Mucosa of descending colon (tissue), 3 donors: ENCODE results near the gene PORCN. TPM values are rescaled to one million over a fixed set of nuclear protein-coding genes. Genes with fewer than 3 reads are reported as not detected.
"Not testable (repeated sequence)": the region's sequence is repeated elsewhere in the genome, so short reads cannot be mapped to it uniquely, and the experiment has no call there.

Experiments used
- ATAC-seq: fragments of 200-7000 bp; cut with Tn5 transposase; one replicate; pipeline ENCODE4 v1.9.1; 2020; ENCODE audit warnings: mild to moderate bottlenecking, moderate library complexity
- DNase-seq, 3 donors: peaks; one replicate each; pipeline ENCODE4 v3.0.0-alpha.2; 2020
- H3K36me3 ChIP-seq: fragments of 200-600 bp; one replicate; pipeline ENCODE4 v1.8.0; 2021; ENCODE audit warnings: low read depth, mild to moderate bottlenecking
- H3K4me1 ChIP-seq: fragments of 200-600 bp; one replicate; pipeline ENCODE4 v1.8.0; 2021; ENCODE audit warnings: low read depth, mild to moderate bottlenecking
- H3K4me3 ChIP-seq: fragments of 200-600 bp; one replicate; pipeline ENCODE4 v1.8.0; 2021; ENCODE audit warnings: mild to moderate bottlenecking
- H3K9me3 ChIP-seq: fragments of 200-600 bp; one replicate; pipeline ENCODE4 v1.8.0; 2021; ENCODE audit warnings: mild to moderate bottlenecking
- intact Hi-C, 2 donors: fragments of 100-400 bp; cut with DNase I in 1 of 2; cut with micrococcal nuclease in 1 of 2; formaldehyde crosslinking; loops; one replicate each; pipeline versions ENCODE4 v1.11.0 to v1.11.1; 2022; cut with DNase I, micrococcal nuclease
- total RNA-seq, 3 donors: library from RNA; stranded (reverse); fragmentation: NEBNext Ultra II Directional in 2 of 3; extraction: Animal tissue kit (Norgen Biotek cat#: 25700) in 2 of 3; gene quantifications; one replicate each; pipeline versions ENCODE4 v1.2.1 to v1.2.4, GENCODE V29; 2021 to 2023
- TF ChIP-seq, protein P1 (sequence below): fragments of 200-600 bp; IDR thresholded peaks from one replicate; pipeline ENCODE4 v1.8.0; 2022; ENCODE audit warnings: antibody characterized with exemption, mild to moderate bottlenecking
- donor health status: DM: no; HTN: no; CAD: no; lungs with moderate emphysema.
- donor health status: DM: no; HTN: no; CAD: no.
- donor health status: DM: no; HTN: yes; CAD: no.

Gene PORCN
- total RNA-seq, 3 donors from 2014 or later = 3.9 to 9.2 (median 6.3) TPM

- H3K9me3 ChIP-seq = no peaks in the 10 kb centered on the region
- no peaks in the 10 kb centered on the region for H3K36me3 ChIP-seq
- intact Hi-C loops = no loop called here
- no peak overlapping the region for H3K4me3 ChIP-seq
- H3K4me1 ChIP-seq = no peaks in the 10 kb centered on the region
- no peak for DNase-seq
- TF ChIP-seq, protein P1, sequence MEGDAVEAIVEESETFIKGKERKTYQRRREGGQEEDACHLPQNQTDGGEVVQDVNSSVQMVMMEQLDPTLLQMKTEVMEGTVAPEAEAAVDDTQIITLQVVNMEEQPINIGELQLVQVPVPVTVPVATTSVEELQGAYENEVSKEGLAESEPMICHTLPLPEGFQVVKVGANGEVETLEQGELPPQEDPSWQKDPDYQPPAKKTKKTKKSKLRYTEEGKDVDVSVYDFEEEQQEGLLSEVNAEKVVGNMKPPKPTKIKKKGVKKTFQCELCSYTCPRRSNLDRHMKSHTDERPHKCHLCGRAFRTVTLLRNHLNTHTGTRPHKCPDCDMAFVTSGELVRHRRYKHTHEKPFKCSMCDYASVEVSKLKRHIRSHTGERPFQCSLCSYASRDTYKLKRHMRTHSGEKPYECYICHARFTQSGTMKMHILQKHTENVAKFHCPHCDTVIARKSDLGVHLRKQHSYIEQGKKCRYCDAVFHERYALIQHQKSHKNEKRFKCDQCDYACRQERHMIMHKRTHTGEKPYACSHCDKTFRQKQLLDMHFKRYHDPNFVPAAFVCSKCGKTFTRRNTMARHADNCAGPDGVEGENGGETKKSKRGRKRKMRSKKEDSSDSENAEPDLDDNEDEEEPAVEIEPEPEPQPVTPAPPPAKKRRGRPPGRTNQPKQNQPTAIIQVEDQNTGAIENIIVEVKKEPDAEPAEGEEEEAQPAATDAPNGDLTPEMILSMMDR = no peak
- ATAC-seq = no peak
Observed at GRCh38 chrX:48514868-48515460, 6.2 kb downstream of the PORCN start.

GRCh38 chrX:48515842-48516241 is 7.0 kb downstream of the PORCN start:
- H3K4me1 ChIP-seq = no peaks in the 10 kb centered on the region
- TF ChIP-seq, protein P1 = no peak
- DNase-seq (no peak), ATAC-seq (no peak)
- no peaks in the 10 kb centered on the region for H3K36me3 ChIP-seq
- H3K4me3 ChIP-seq = no peak overlapping the region
- intact Hi-C loops = no loop called here
- no peaks in the 10 kb centered on the region for H3K9me3 ChIP-seq

DNA sequence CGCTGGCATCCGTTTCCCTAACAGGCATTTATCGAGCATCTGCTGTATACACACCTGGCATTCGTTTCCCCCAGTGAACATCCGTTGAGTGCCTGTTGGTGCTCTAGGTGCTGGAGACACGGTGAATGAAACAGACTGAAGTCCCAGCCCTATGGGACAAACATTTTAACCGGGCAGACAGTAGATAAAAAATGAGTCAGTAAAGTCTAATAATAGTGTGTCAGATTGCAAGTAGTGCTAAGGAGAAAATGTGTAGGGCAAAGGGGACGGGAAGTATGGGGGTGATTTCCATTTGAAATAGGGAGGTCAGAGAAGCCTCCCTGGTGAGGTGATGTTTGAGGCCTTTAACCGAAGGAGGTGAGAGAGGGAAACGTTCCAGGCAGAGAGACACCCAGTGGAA is 7.5 kb downstream of the PORCN start:
- intact Hi-C loops = no loop called here
- ATAC-seq (no peak), DNase-seq (no peak)
- TF ChIP-seq, protein P1 = no peak
- no peaks in the 10 kb centered on the region for H3K4me1 ChIP-seq
- H3K4me3 ChIP-seq = no peak overlapping the region
- H3K9me3 ChIP-seq = no peaks in the 10 kb centered on the region
- no peaks in the 10 kb centered on the region for H3K36me3 ChIP-seq

GRCh38 chrX:48516987-48517386 is 8.2 kb downstream of the PORCN start:
- H3K4me3 ChIP-seq = no peak overlapping the region
- ATAC-seq = no peak
- no peaks in the 10 kb centered on the region for H3K9me3 ChIP-seq
- H3K4me1 ChIP-seq = no peaks in the 10 kb centered on the region
- no peaks in the 10 kb centered on the region for H3K36me3 ChIP-seq
- intact Hi-C loops = no loop called here
- no peak for DNase-seq
- TF ChIP-seq, protein P1 = no peak

DNA sequence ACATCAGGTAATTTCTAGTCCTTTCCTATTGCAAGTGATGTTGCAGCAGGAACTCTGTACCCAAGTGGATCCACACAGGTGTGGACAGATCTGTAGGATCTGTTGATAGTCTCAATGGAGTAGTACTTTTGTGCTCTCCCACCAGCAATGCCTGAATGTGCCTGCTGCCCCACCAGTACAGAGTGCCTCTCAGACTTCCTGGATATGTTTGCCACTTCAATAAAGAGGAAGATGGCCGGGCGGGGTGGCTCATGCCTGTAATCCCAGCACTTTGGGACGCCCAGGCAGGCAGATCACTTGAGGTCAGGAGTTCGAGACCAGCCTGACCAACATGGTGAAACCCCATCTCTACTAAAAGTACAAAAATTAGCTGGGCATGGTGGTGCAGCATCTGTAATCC is 10.7 kb downstream of the PORCN start:
- intact Hi-C loops, ATAC-seq, H3K4me3 ChIP-seq, H3K4me1 ChIP-seq, H3K9me3 ChIP-seq, H3K36me3 ChIP-seq: not testable (repeated sequence)
- peak in 1 of 3 donors; percentile 7 for DNase-seq

DNA sequence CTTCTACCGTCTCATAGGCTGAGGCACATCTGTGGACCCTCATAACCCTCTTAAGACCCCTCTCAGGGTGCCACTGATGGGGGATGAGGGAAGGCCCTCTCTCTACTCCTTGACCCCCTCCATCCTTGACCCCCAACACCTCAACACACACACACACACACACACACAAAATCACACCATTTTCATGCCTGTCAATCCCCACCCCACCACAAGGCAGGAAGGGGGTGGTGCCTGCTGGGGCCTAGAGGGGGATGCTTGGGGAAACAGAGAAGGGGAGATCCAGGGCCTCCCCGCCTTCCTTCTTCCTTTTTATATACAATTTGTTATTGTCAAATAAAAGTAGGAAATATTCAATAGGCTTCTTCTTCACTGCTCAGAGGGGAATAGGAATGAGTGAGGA is 11.7 kb downstream of the PORCN start:
- Histone ChIP-seq H3K9me3 (no peaks in the 10 kb centered on the region), H3K36me3 (no peaks in the 10 kb centered on the region), H3K4me1 (no peaks in the 10 kb centered on the region), H3K4me3 (no peak overlapping the region)
- no peak for DNase-seq
- TF ChIP-seq, protein P1 = no peak
- intact Hi-C loops = no loop called here
- no peak for ATAC-seq
